Muscle layer of duodenum (tissue), 2 donors: ENCODE measurements around the gene DCC.

ENCODE experiments used
- H3K27ac ChIP-seq: one replicate; pipeline ENCODE4 v1.7.0; 2013; ENCODE audit warnings: mild to moderate bottlenecking, low read length
- H3K27me3 ChIP-seq: one replicate; pipeline ENCODE4 v1.7.0; 2013; ENCODE audit warnings: low read depth, mild to moderate bottlenecking, control low read depth, low read length
- H3K36me3 ChIP-seq, 2 donors: one replicate each; pipeline ENCODE4 v1.7.0; 2013; ENCODE audit warnings: low read length in 2 of 2, control low read depth in 1 of 2, mild to moderate bottlenecking in 1 of 2; ENCODE audit not compliant: insufficient read depth in 2 of 2, control insufficient read depth in 1 of 2
- H3K4me1 ChIP-seq, 2 donors: one replicate each; pipeline ENCODE4 v1.7.0; 2013; ENCODE audit warnings: low read length in 2 of 2, mild to moderate bottlenecking in 2 of 2, control low read depth in 1 of 2, moderate library complexity in 1 of 2; ENCODE audit not compliant: insufficient read depth in 2 of 2, control insufficient read depth in 1 of 2
- H3K4me3 ChIP-seq, 2 donors: one replicate each; pipeline ENCODE4 v1.7.0; 2013; ENCODE audit warnings: low read length in 2 of 2, low read depth in 1 of 2, mild to moderate bottlenecking in 1 of 2
- H3K9me3 ChIP-seq, 2 donors: one replicate each; pipeline ENCODE4 v1.7.0; 2013; ENCODE audit warnings: low read length in 2 of 2, control low read depth in 1 of 2, mild to moderate bottlenecking in 1 of 2; ENCODE audit not compliant: control insufficient read depth in 1 of 2
- donor health status: healthy.

Gene DCC

DNA sequence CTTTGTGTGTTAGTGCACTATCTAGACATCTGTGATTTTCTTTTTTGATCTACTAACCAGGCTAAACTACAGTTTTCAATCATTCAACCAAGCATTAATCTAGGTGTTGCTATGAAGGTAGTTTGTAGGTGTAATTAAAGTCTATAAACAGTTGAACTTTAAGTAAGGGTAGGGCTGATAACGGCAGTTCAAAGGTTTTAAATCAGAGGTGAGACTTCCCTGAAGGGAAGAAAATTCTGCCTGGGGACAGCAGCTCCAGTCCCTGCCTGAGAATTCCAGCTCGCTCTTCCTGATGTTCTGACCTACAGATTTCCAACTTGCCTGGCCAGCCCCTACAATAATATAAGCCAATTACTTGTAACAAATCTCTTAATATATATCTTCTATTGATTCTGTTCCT, 1220.5 kb downstream of the DCC start:
- Histone ChIP-seq H3K27ac (no peak overlapping the region), H3K9me3 (peaks cover 0 to 5% of the 10 kb centered on the region in 2 donors), H3K27me3 (no peaks in the 10 kb centered on the region), H3K4me1 (no peaks in the 10 kb centered on the region), H3K36me3 (no peaks in the 10 kb centered on the region), H3K4me3 (no peak overlapping the region)

GRCh38 chr18:53566626-53567025, 1226.6 kb downstream of the DCC start:
- Histone ChIP-seq H3K27ac (no peak overlapping the region), H3K4me1 (no peaks in the 10 kb centered on the region), H3K9me3 (no peaks in the 10 kb centered on the region), H3K4me3 (no peak overlapping the region), H3K36me3 (no peaks in the 10 kb centered on the region), H3K27me3 (no peaks in the 10 kb centered on the region)

- Histone ChIP-seq H3K4me1 (no peaks in the 10 kb centered on the region), H3K9me3 (no peaks in the 10 kb centered on the region), H3K4me3 (no peak overlapping the region), H3K27me3 (no peaks in the 10 kb centered on the region), H3K27ac (no peak overlapping the region), H3K36me3 (no peaks in the 10 kb centered on the region)
These were observed 1228.1 kb downstream of the DCC start for GRCh38 chr18:53567929-53568574.
